ENCODE measurements around the gene CLDN22. TPM values are rescaled to one million over a fixed set of nuclear protein-coding genes. Genes with fewer than 3 reads are reported as not detected.
"Not testable (repeated sequence)": the region's sequence is repeated elsewhere in the genome, so short reads cannot be mapped to it uniquely, and the experiment has no call there.

The CLDN22 gene
- total RNA-seq, 2 donors from 2014 or later: not detected

DNA sequence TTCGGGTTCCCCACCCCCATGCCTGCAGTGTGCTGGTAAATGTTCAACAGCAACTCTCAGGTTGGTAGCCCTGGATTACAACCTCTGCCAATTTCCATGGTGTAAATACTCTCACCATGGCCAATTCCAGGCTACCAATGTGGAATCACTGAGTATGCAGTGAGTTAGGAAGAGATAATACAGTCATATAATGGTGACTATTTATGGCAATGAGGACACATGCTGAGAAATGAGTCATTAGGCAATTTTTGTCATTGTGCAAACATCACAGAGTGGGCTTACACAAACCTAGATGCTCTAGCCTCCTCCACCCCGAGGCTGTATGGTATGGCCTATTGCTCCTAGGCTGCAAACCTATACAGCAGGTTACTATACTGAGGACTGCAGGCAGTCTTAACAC lies 6.8 kb upstream of the CLDN22 start:
- Histone ChIP-seq H3K36me3 (no peaks in the 10 kb centered on the region), H3K9ac (ENCODE audit: low read depth in 2 of 2, low read length in 2 of 2) (no peak overlapping the region), H3K4me3 (no peak overlapping the region), H3K9me3 (no peaks in the 10 kb centered on the region), H3K27ac (no peak overlapping the region), H3K27me3 (no peaks in the 10 kb centered on the region), H3K4me1 (no peaks in the 10 kb centered on the region)
- TF ChIP-seq, protein P1, sequence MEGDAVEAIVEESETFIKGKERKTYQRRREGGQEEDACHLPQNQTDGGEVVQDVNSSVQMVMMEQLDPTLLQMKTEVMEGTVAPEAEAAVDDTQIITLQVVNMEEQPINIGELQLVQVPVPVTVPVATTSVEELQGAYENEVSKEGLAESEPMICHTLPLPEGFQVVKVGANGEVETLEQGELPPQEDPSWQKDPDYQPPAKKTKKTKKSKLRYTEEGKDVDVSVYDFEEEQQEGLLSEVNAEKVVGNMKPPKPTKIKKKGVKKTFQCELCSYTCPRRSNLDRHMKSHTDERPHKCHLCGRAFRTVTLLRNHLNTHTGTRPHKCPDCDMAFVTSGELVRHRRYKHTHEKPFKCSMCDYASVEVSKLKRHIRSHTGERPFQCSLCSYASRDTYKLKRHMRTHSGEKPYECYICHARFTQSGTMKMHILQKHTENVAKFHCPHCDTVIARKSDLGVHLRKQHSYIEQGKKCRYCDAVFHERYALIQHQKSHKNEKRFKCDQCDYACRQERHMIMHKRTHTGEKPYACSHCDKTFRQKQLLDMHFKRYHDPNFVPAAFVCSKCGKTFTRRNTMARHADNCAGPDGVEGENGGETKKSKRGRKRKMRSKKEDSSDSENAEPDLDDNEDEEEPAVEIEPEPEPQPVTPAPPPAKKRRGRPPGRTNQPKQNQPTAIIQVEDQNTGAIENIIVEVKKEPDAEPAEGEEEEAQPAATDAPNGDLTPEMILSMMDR (IDR thresholded peaks at IDR 0.05): no peak
- intact Hi-C loops (cut with DNase I): no loop called here
- no peak for DNase-seq

DNA sequence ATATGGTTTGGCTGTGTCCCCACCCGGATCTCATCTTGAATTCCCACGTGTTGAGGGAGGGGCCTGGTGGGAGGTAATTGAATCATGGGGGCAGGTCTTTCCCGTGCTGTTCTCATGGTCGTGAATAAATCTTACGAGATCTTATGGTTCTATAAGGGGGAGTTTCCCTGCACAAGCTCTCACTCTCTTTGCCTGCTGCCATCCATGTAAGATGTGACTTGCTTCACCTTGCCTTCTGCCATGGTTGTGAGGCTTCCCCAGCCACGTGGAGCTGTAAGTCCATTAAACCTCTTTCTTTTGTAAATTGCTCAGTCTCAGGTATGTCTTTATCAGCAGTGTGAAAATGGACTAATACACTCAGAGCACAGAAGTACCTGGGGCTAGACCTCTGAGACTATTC lies 6.3 kb upstream of the CLDN22 start:
- H3K9me3 ChIP-seq; H3K4me3 ChIP-seq; H3K27ac ChIP-seq; DNase-seq; H3K4me1 ChIP-seq; H3K27me3 ChIP-seq; H3K9ac ChIP-seq (ENCODE audit: low read depth in 2 of 2, low read length in 2 of 2); H3K36me3 ChIP-seq; intact Hi-C loops (cut with DNase I): not testable (repeated sequence)

DNA sequence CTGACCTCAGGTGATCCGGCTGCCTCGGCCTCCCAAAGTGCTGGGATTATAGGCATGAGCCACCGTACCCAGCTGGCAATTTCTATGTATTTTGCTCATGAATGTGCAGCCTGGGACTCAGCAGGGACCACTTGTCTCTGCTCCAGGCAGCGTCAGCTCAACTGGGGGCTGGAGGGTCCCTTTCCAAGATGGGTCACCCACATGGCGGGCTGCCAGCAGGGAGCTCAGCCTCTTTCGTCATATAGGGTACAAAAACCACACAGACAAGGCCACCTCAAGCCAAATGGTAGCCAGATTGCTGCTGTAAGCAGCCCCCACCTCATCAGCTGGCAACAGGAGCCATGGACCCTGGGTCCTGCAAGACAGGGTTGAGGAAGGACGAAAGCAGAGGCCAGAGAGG lies 4.5 kb upstream of the CLDN22 start:
- no peak overlapping the region for H3K9ac ChIP-seq (ENCODE audit: low read depth in 2 of 2, low read length in 2 of 2)
- no peaks in the 10 kb centered on the region for H3K27me3 ChIP-seq
- intact Hi-C loops (cut with DNase I): no loop called here
- H3K4me1 ChIP-seq: no peaks in the 10 kb centered on the region
- TF ChIP-seq, protein P1 (IDR thresholded peaks at IDR 0.05): no peak
- no peaks in the 10 kb centered on the region for H3K36me3 ChIP-seq
- H3K9me3 ChIP-seq: no peaks in the 10 kb centered on the region
- no peak overlapping the region for H3K4me3 ChIP-seq
- no peak overlapping the region for H3K27ac ChIP-seq
- DNase-seq: no peak

DNA sequence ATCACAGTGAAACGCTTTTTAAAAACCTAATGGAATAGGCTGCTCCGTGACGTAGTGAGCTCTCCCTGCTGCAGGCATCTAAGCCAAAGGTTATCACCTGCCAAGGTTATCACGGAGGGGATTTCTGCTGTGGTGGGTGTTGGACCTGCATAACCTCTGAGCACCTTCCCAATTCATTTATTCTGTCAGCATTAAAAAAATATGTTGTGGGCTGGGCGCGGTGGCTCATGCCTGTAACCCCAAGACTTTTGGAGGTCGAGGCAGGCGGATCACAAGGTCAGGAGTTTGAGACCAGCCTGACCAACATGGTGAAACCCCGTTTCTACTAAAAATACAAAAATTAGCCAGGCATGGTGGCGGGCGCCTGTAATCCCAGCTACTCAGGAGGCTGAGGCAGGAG lies 4.0 kb upstream of the CLDN22 start:
- H3K9me3 ChIP-seq; H3K36me3 ChIP-seq; H3K27me3 ChIP-seq; H3K9ac ChIP-seq (ENCODE audit: low read depth in 2 of 2, low read length in 2 of 2); DNase-seq; intact Hi-C loops (cut with DNase I); H3K4me1 ChIP-seq; H3K27ac ChIP-seq; H3K4me3 ChIP-seq: not testable (repeated sequence)

DNA sequence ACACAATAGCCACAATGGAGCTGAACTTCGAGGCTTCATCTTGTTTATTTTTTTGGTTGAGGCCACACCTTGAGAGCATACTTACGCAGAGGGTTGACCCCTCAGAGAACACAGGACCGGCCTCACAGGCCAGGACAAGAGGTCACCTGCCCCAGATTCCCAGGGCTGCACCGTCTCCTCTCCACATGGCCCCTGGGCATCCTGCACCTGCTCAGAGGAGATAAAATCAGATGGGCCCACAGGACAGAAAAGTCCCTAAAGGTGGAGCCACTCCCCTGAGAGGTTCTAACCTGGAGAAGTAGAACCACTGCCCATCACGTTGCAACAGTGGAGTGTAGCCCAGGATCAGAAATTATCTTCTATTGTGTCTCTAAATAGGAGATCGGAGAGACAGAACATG lies 3.2 kb upstream of the CLDN22 start:
- TF ChIP-seq, protein P1 (IDR thresholded peaks at IDR 0.05): no peak
- Histone ChIP-seq H3K4me1 (no peaks in the 10 kb centered on the region), H3K9ac (ENCODE audit: low read depth in 2 of 2, low read length in 2 of 2) (no peak overlapping the region), H3K4me3 (no peak overlapping the region), H3K9me3 (no peaks in the 10 kb centered on the region), H3K36me3 (no peaks in the 10 kb centered on the region), H3K27me3 (no peaks in the 10 kb centered on the region), H3K27ac (no peak overlapping the region)
- no peak for DNase-seq
- intact Hi-C loops (cut with DNase I): no loop called here

DNA sequence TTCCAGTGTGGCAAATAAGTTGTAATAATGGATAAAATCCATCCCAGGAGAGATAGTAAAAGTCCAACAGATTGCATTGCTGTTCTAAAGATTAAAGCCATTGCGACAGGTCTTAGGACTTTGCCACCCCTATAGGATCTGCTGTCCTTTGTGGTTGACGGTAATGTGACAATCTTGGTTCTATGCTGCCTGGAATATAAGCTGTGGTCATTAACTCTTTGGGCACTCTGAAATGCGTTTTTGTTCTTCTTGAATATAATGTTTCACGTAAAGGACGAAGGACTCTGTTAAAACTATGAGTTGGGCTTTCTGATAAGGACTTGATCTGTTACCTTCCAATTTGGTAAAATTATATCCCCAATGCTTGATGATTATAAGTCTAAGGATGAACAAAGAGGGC lies 2.2 kb upstream of the CLDN22 start, which contains the start of gene CLDN24:
Gene CLDN24 (minus strand): TSS at position 101 of the 400 bp plus-strand sequence. CDS start 0 bp downstream, at position 101.
- intact Hi-C loops (cut with DNase I): no loop called here
- no peak for DNase-seq
- H3K4me3 ChIP-seq: no peak within 1 kb of the TSS
- H3K27ac ChIP-seq: no peak within 1 kb of the TSS
- H3K9me3 ChIP-seq: no peaks in the 10 kb centered on the region
- TF ChIP-seq, protein P1 (IDR thresholded peaks at IDR 0.05): no peak
- no peaks in the 10 kb centered on the region for H3K36me3 ChIP-seq
- no peak within 1 kb of the TSS for H3K9ac ChIP-seq (ENCODE audit: low read depth in 2 of 2, low read length in 2 of 2)
- no peaks in the 10 kb centered on the region for H3K4me1 ChIP-seq
- H3K27me3 ChIP-seq: no peaks in the 10 kb centered on the region

DNA sequence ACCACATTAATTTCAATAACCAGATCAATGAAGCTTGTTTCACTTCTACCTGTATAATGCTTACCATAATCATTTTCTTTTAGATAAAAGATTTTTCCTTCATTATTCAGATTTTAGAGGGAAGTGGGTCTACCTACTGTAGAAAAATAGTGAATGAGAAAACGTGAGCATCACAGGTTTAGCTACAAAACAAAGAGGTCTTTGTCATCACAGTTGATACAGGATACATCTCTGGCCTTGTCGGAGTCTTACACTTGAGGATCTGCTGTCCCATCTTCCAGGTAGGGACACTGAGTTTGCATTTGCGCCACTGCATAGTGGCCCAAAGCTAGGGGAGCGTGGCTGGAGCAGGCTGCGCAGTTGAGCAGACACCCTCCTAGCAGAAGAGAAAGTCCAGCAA lies 1.4 kb upstream of the CLDN22 start:
- intact Hi-C loops (cut with DNase I): no loop called here
- TF ChIP-seq, protein P1 (IDR thresholded peaks at IDR 0.05): no peak
- H3K9ac ChIP-seq (ENCODE audit: low read depth in 2 of 2, low read length in 2 of 2): no peak overlapping the region
- no peaks in the 10 kb centered on the region for H3K4me1 ChIP-seq
- H3K9me3 ChIP-seq: no peaks in the 10 kb centered on the region
- H3K27ac ChIP-seq: no peak overlapping the region
- DNase-seq: no peak
- H3K27me3 ChIP-seq: no peaks in the 10 kb centered on the region
- no peaks in the 10 kb centered on the region for H3K36me3 ChIP-seq
- no peak overlapping the region for H3K4me3 ChIP-seq

Measured in colonic mucosa (tissue), 4 donors.